DMS 273 (cell line): ENCODE results near the gene G3BP1.
A peak's percentile ranks its signal among the peaks of the same experiment; 100 is the strongest.
"Not testable (repeated sequence)": the region's sequence is repeated elsewhere in the genome, so short reads cannot be mapped to it uniquely, and the experiment has no call there.

Source experiments
- DNase-seq: peaks from one replicate; lab custom pipeline; 2025; ENCODE audit not compliant: unreplicated experiment; lab: John Stamatoyannopoulos, UW

Gene G3BP1

DNA sequence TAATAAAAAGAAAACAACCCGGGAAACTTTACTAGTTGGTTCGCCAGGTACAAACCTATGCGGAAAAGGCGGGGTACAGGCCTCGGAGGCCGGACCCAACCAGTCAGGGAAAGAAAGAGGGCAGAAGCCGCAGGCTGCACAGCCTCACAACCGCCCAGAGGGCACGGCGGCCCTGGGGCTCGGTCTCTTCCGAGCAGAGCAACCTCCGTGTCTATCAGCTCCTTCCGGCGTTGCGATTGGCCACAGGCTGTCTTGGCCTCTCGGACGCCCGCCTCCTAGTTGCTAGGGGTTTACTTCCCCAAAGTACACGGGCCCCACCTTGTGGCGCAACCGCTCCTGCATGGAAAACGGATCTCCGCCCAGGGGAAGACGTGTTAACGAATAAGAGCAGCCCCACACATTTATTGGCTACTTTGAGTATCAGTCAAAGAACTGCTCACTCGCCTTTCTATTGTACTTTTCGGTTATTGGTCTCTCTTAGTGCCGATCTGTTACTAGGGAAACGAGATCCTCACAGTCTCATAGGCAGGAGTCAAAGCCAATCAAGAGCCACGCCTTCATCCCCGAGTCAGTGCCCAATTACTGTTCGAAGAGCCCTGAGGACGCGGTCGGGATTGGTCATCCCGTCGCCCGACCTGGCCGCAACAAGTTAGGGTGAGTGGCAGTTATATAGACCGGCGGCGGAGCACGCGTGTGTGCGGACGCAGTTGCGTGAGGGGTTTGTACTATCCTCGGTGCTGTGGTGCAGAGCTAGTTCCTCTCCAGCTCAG, at the start of gene G3BP1:
TSS of gene G3BP1 (plus strand) at position 696 of the 770 bp plus-strand sequence. CDS start 14,667 bp downstream, outside the sequence.
- DNase-seq, result peak; percentile 100

DNA sequence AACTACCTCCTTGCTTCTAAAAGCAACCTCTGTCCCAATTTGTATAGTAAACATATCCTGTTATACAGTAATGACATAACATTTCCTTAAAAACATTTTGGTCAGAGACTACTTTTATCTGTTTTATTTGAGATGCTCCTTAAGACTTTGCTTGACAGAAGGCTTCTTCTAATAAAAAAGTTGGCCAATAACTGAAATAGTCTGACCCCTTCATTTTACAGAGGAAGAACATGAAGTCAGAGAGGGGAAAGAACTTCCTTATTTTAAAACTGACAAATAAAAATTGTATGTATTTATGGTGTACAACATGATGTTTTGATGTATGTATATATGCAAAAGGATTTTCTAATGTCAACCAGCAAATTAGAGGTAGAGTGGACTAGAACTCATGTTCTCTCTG, 49.2 kb upstream of the G3BP1 start:
- no peak for DNase-seq

DNA sequence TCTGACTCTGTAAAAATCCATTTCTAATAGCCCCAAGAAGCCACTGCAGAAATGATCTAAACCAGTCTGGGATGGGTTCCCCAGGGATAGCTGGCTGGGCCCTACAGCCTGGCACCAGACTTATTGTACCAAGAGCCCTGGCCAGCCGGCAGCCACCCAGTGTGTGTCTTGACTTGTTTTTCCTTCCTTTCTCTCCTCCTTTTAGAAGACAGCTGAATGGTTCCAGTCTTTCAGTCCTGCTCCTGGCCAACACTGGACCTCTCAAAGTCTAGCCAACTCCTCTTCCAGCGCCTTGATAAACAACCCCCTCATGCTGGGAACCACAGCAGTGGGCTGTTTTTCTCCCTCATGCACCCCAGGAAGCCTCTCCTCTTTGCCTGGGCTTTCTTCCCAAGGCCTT, 47.4 kb upstream of the G3BP1 start:
- DNase-seq, result no peak

DNA sequence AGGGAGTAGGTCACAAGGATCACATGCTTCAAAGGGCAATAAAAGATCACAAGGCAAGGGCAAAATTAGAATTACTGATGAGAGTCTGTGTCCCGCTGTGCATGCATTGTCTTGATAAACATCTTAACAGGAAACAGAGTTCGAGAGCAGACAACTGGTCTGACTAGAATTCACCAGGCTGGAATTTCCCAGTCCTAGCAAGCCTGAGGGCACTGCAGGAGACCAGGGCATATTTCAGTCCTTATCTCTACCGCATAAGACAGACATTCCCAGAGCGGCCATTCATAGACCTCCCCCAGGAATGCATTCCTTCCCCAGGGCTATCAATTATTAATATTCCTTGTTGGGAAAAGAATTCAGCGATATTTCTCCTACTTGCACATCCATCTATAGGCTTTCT, 42.2 kb upstream of the G3BP1 start:
- DNase-seq, result not testable (repeated sequence)

DNA sequence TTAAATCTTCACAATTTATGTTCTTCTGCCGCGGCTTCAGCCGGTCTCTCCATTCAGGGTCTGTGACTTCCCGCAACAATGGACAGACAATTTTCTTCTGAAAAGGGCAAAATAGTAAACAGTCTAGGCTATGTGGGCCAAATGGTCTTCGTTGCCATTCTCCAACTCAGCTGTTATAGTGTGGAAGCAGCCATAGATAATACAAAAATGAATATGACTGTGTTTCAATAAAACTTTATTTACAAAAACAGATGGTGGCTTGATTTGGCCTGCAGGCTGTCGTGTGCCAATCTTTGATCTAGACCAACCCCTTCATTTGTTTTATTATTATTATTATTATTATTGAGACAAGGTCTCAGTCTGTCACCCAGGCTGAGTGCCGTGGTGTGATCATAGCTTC, 41.4 kb upstream of the G3BP1 start:
- DNase-seq, result no peak

DNA sequence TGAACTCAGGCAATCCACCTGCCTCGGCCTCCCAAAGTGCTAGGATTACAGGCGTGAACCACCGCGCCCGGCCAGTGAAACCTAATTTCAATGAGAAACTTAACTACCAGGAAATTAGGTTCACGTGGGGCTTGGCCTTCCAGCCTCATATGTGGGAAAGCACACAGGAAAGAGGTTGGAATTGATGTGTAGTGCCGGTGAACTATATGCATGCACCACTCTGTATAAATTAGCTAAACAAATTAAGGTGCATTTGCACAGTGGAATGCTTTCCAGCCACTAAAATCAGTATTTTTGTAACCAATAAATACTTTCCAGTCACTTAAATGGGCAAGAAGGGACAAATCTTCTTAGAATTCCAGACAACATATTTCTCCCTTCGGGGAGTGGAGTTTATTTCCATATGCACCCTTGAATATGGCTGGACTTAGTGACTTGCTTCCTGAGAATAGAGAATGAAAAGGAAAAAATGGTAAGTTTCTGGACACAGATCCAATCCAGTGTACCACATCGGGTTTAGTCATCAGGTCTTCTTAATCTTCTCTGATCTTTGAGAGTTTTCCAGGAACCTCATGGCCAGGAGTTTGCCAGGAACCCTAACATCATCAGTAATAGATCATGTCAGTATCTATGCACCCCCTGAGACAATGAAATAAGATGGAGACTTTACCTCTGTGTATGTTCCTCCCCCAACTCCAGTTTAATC, 38.2 kb upstream of the G3BP1 start:
- no peak for DNase-seq

DNA sequence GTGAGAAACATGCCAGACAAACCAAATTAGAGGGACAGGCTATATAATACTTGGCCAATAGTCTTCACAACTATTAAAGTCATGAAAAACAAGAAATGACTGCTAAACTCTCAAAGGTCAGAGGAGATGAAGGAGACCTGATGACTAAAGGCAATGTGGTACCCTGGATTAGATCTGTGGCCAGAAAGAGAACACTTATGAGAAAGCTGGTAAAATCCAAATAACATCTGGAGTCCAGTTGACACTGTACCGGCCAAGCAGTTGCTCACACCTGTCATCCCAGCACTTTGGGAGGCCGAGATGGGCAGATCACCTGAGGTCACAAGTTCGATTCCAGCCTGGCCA, 37.7 kb upstream of the G3BP1 start:
- DNase-seq, result no peak

DNA sequence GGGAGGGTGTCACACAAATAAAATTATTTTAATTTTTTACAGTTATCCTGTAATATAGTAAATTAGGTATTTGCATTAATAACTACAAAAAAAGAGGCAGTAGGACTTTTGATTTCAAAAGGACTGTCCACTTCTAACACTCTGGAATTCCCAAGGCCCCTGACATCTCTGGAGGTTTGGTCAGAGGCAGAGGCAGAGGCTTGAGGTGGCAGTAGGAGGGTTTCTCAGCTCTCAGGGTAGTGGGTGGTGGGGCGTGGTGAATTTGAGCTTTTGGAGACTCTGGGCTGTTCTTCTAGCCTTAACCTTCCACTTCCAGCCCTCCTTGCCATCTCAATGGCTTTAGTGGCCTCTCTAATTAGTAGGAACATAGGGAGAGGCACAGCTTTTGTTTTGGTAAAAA, 36.1 kb upstream of the G3BP1 start:
- no peak for DNase-seq

DNA sequence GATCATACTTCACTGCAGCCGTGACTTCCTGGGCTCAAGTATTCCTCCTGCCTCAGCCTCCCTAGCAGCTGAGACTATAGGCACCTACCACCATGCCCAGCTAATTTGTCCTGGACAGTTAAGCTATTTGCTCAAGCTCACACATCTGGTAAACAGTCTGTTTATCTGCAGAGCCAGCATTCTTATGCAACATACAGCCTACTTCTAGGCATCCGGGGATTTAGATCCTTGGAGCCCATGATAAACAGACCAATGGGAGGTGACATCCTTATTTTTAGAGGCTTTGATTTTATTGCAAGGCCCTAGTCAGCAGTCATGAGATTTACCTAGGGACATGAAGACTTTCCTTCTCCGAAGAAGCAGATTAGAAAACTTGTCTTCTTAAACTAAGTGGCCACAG, 34.3 kb upstream of the G3BP1 start:
- no peak for DNase-seq

DNA sequence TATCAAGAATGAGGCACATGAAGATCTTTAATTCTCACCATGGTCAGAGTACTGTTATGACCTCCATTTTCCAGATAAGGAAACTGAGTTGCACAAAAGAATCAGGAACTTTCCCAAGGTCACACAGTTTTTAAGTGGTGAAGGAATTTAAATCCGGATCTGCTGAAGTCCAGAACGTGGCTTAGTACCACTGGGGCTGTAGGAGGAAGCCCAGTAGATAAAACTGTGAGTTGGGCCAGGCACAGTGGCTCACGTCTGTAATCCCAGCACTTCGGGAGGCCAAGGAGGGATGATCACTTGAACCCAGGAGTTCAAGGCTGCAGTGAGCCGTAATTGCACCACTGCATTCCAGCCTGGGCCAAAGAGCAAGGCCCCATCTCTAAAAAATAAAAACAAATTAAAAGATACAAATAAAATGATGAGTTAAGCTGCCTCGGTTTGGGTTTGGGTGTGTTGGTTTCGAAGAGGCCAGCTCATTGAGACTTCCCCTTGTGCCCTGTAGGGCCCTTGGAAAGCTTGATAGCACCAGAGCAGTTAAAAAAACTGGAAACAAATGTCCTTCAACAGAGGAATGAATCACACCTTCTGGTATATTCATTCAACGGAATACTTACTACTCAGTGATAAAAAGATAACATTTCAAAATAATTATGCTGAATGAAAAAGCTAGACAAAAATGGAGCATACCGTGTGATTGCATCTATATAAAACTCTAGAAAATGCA, 33.5 kb upstream of the G3BP1 start:
- DNase-seq, result no peak

DNA sequence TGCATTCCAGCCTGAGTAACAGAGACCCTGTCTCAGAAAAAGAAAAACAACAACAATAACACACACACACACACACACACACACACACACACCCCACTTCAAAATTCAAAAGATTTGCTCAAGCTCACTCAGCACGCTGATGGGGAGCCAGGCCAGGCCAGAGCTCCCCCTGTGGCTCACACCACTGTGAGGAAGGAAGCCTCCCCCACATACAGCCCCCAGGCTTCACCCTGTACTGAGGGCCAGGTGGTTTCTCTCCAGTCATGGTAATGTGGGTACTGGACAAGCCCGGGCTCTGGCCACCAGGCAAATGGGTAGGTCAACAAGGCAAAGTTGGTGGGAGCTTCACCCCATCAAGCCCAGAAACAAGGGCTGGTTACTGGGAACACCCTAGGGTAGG, 32.4 kb upstream of the G3BP1 start:
- DNase-seq, result no peak

DNA sequence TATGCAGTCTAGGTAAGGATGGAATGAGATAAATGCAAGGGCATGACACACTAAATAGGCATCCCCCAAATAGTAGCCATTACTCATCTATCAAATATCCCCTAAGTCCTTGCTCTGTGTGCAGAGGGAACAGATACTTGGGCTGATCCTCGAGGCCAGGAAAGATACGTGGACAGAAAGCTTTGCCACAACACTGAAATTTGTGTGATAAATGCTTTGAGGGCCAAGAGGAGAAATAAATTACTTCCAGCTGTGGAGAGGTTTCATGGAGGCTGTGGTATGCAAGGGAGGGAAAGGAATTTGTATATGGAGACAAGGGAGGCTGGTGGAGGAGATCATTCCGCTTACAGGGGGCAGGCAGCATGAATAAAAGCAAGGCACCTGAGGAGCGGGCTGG, 31.8 kb upstream of the G3BP1 start:
- DNase-seq, result no peak

DNA sequence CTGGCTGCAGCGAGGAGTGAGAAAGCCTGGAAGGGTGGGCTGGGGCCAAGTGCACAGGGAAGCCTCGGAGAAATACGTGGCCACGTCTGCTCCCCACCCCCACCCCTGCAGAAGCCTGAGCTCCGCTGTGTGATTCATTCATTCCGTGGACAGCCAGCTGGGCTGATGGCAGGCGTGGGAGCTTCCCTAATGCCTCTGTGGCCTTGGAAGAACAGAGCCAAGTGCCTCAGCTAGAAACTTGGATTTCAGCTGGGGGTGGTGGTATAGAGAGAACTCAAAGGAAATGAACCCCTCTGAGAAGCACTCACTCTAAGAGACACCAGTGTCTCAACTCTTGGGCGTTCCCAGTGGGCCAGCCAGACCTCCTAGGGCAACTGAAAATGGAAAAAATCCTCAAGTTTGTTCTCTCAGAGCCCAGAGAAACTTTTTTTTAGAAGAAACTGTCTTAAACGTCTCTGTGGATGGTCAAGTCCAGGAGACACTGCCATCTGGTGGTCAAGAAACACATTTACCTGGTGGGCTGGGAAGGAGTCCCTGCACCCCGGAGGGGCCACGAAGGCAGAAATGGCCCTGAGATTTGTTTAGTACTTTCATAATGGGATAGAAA, 31.3 kb upstream of the G3BP1 start:
- peak; percentile 82 for DNase-seq

DNA sequence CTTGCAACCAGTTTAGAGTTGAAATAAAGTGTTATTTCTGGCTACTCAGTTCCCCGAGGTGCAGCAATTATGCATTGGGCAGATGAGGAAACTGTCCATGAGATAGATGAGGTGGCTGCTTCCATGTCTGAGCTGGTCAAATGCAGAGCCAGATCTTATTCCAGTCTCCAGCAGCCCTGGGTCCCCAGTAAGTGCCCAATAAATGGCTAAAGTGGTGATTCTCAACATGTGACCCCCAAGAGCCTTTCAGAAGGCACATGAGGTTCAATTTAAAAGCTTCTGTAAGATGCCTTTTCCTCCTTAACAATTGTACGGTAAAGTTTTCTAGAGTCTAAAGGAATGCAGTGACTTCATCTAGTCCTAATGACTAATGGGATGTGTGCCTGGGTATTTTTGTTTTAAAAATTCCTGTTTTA, 30.8 kb upstream of the G3BP1 start:
- no peak for DNase-seq

DNA sequence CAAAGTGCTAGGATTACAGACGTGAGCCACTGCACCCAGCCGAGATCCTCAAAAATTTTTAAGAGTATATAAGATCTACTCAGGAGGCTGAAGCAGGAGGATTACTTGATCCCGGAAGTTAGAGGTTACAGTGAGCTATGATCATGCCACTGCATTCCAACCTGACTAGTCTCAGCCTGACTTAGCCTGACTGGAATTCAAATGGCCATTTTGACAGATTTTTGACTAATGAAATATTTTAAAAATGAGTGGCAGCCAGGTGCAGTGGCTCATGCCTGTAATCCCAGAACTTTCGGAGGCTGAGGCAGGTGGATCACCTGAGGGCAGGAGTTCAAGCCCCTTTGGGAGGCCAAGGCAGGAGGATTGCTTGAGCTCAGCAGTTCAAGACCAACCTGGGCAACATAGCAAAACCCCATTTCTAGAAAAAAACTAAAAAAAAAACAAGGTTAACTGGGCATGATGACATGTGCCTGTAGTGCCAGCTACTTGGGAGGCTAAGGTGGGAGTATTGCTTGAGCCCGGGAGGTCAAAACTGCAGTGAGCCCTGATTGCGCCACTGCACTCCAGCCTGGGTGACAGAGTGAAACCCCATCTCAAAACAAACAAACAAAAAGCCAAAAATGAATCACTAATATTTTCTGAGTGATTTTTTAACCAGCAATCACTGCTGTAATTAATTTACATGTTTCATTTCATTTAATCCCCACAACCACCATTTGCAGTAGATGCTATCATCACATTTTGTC, 29.9 kb upstream of the G3BP1 start:
- no peak for DNase-seq

DNA sequence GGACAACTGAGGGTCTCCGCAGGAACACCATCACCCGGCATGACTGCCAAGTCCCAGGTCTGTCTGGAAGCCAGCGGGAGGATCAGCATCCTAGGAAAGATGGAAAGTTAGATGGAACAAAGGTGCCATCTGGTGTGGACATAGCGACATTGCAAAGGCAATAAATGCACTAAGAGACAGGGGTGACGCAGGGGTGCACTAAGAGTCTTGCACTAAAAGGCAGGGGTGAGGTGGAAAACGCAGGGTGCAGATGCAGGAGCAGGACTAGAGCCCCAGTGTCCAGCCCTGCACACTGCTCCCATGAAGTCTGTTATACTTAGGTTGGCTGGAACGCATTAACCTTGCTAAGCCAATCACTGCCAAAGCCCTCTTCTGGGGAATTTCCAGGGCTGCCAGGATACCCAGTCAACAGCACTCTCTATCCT, 28.9 kb upstream of the G3BP1 start:
- DNase-seq, result peak; percentile 79

DNA sequence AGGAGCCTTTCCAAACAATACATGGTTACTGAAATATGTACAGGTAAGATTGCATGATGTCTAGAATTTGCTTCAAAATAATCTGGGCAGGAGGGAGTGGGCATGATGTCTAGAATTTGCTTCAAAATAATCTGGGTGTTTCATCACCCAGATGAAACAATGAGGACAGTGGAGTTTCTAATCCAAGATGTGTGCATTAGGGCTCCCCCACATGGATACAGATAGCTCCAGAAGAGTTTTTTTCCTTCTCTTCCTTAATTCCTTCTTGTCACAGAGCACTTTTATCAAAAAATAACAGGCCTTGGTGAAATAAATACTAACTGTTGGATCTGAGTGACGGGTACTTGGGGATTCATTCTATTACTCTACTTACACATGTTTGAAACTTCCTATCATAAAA, 28.2 kb upstream of the G3BP1 start:
- DNase-seq, result no peak

DNA sequence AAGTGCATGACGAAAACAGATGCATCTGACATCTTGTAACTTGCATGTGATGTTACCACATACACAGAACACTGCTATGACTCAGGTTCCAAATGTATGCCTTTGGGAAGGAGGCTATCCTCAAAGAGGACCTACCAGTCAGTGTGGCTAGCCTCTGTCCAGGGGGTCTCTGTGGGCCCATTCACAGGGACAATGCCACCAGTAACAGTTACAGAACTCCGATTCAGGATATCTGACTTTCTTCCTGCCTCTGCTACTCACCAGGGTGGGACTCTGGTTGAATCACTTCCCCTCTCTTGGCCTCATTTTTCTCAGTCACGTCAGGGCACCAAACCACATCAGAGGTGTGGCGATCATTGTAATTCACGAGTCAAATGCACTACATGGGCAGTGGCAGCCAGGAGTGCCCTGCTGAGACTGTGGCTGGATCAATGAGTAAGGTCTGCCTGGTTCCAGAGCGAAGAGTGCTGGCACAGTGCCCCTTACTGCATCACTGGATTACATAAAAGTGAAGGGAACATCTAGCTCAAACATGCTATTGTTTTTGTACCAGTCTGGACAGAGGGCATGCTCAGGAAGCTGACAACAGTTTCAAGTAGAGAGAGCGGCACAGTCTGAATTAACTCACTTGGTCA, 26.6 kb upstream of the G3BP1 start:
- DNase-seq, result no peak

DNA sequence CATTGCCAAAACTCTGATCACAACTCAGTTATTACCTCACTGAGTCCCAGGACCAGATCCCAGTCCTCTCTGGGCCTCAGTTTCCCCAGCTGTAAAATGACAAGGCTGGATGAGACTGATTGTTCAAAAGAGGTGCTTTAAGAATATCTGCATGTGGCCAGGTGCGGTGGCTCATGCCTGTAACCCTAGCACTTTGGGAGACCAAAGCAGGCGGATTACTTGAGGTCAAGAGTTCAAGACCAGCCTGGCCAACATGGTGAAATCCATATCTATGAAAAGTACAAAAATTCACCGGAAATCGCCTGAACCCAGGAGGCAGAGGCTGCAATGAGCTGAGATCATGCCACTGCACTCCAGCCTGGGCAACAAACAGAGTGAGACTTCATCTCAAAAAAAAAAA, 21.6 kb upstream of the G3BP1 start:
- no peak for DNase-seq

DNA sequence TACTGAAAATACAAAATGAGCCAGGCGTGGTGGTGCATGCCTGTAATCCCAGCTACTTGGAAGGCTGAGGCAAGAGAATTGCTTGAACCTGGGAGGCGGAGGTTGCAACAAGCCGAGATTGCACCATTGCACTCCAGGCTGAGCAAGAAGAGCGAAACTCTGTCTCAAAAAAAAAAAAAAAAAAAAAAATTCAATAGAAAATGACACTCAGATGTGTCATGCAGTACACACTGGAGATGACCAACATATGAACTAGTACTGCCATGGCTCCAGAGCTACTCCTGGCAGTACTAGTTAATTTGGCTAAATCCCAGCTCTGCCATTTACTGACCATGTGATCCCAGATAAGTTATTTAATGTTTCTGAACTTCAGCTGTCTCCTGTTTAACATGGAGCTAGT, 20.7 kb upstream of the G3BP1 start:
- no peak for DNase-seq

DNA sequence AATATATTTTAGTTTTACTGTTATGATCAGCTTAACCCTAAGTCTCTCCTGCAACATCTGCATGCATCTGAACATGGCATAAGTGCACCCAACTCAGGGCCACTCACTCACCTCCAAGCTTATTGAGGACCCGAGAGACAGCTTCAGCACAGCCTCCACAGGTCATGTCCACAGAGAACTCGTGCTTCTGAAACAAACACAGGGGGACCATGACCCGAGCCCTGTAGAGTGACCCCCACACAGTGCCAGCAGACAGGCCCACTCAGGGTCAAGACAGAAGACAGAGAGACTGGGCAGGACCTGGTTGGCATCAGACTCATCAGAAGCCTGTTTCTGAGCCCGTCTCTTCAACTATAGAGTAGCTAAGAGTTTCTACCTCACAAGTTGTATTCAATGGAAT, 20.2 kb upstream of the G3BP1 start:
- DNase-seq, result no peak
